BLaER1 treated with 17β-estradiol and CSF1 and Interleukin-3, amounts not matched to agents 10 nM and 100 nM (cell line): ENCODE results near the gene CUBN.
A peak's percentile ranks its signal among the peaks of the same experiment; 100 is the strongest.

Experiments
- H3K27ac ChIP-seq, 11 experiments: shearing (Covaris generic); formaldehyde crosslinking; 2 replicates each; pipeline ENCODE4 v1.8.1; 2022
- H3K27me3 ChIP-seq, 11 experiments: shearing (Covaris generic); formaldehyde crosslinking; 2 replicates each; pipeline ENCODE4 v1.8.1; 2022
- H3K36me3 ChIP-seq, 11 experiments: shearing (Covaris generic); formaldehyde crosslinking; 2 replicates each; pipeline ENCODE4 v1.8.1; 2022
- H3K4me1 ChIP-seq, 10 experiments: shearing (Covaris generic); formaldehyde crosslinking; 2 replicates each; pipeline ENCODE4 v1.8.1; 2022
- H3K4me2 ChIP-seq, 11 experiments: shearing (Covaris generic); formaldehyde crosslinking; 2 replicates each; pipeline ENCODE4 v1.8.1; 2022
- H3K4me3 ChIP-seq, 10 experiments: shearing (Covaris generic); formaldehyde crosslinking; 2 replicates each; pipeline ENCODE4 v1.8.1; 2022
- H3K9ac ChIP-seq, 11 experiments: shearing (Covaris generic); formaldehyde crosslinking; 2 replicates each; pipeline ENCODE4 v1.8.1; 2022
- H3K9me3 ChIP-seq, 11 experiments: shearing (Covaris generic); formaldehyde crosslinking; replicated peaks in 1 of 11; 2 replicates each; pipeline ENCODE4 v1.8.1; 2022
- H4K20me1 ChIP-seq, 11 experiments: shearing (Covaris generic); formaldehyde crosslinking; 2 replicates each; pipeline ENCODE4 v1.8.1; 2022
- Cebpa-rat ChIP-seq, 11 experiments: shearing (Covaris generic); IDR thresholded peaks; 2 replicates each; pipeline ENCODE4 v1.8.1; 2022

Gene CUBN

DNA sequence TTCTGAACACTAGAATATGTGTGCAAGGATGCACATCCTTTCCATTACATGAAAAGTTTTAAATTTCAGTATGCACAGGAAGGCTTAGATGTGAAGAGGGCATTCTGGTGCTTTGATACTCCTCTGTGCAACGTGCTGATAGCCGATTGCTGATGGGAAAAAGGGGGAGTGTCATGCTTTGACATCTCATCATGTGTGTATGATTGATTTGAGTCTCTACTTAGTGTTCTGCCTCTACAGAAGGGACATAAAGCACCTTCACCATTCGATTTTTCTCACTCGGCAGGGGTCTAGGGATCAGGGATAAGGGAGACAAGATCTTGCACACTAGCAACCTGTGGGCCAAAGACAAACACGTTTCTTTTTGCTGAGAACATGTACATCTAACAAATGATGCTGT, 197.7 kb downstream of the CUBN start:
- Histone ChIP-seq H3K9me3 (no peaks in the 10 kb centered on the region; a peak in 1 of 22 replicates), H3K27ac (no peak overlapping the region), H3K4me2 (no peak overlapping the region), H3K27me3 (no peaks in the 10 kb centered on the region), H4K20me1 (no peaks in the 10 kb centered on the region), H3K36me3 (no peaks in the 10 kb centered on the region), H3K4me1 (peaks cover 0 to 5% (median 0%) of the 10 kb centered on the region in 10 experiments; a peak in 4 of 20 replicates), H3K9ac (no peak overlapping the region), H3K4me3 (no peak overlapping the region)
- no peak for TF ChIP-seq Cebpa-rat (IDR thresholded peaks at IDR 0.05)

DNA sequence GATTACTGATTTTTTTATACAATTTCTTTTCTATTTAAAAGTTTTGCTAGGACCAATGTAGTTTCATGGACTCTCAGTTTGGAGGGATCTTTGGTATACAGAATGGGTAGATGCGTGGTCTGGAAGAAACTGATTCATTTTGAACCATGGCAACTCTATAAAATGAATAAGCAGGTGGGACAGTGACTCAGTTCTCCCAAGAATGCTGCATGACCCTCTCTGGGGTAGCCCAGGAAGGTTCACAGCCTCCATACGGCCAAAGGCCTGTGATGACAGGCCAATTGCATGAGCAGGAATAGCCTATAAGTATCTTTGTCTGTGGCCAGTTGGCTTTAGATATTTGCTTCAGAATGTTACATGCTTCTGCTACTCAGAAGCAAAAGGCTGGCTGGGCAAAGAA, 199.1 kb downstream of the CUBN start:
- Histone ChIP-seq H4K20me1 (no peaks in the 10 kb centered on the region), H3K36me3 (no peaks in the 10 kb centered on the region), H3K4me3 (no peak overlapping the region), H3K9ac (no peak overlapping the region), H3K27ac (no peak overlapping the region), H3K9me3 (no peaks in the 10 kb centered on the region; a peak in 1 of 22 replicates), H3K27me3 (no peaks in the 10 kb centered on the region), H3K4me2 (no peak overlapping the region), H3K4me1 (peaks cover 0 to 5% (median 0%) of the 10 kb centered on the region in 10 experiments; a peak in 4 of 20 replicates)
- no peak for TF ChIP-seq Cebpa-rat (IDR thresholded peaks at IDR 0.05)

DNA sequence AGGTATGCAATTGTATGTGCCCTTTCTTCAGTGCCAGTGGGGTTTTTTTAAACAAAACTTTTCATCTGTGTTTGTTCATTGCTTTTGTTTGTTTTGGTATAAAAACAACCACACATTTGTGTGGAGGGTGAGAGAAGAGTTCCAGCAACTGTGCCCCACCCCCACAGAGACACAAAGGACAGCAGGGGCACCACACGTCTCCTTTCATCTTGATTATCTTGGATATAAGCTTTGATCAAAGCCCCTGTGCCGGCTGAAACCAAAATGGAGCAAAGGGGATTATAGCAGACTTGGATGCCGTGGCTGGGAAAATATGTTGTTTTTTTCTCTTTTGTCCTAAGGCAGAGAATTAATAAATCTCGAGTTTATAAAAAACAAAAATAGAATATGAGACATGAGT, 200.5 kb downstream of the CUBN start:
- Histone ChIP-seq H3K4me2 (no peak overlapping the region), H3K9ac (no peak overlapping the region), H3K4me3 (no peak overlapping the region), H4K20me1 (no peaks in the 10 kb centered on the region), H3K27ac (no peak overlapping the region), H3K4me1 (peaks cover 0 to 5% (median 0%) of the 10 kb centered on the region in 10 experiments; a peak in 6 of 20 replicates), H3K27me3 (no peaks in the 10 kb centered on the region), H3K9me3 (no peaks in the 10 kb centered on the region), H3K36me3 (no peaks in the 10 kb centered on the region)
- no peak for TF ChIP-seq Cebpa-rat (IDR thresholded peaks at IDR 0.05)

DNA sequence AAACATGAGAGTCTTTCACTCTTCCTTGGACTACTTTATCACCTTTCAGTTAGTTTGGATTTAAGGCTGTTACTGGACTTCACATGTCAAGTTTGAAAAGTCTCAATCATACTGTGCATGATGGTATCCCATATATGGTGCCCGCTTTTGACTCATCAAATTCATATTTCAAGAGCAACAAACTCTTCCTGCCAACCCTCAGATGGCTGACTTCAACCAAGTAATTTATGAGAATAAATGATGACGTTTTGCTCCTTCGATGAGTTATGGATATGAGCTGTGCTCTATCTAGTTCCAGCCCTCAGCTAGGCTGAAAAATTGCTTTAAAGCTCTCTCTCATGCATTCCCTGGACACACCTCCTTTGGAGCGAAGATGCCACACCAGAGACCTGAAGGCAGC, 202.1 kb downstream of the CUBN start:
- TF ChIP-seq Cebpa-rat (IDR thresholded peaks at IDR 0.05) = no peak
- Histone ChIP-seq H3K36me3 (no peaks in the 10 kb centered on the region), H3K27ac (no peak overlapping the region), H3K9ac (no peak overlapping the region), H3K4me2 (no peak overlapping the region), H3K27me3 (no peaks in the 10 kb centered on the region), H3K4me3 (no peak overlapping the region), H4K20me1 (no peaks in the 10 kb centered on the region), H3K9me3 (no peaks in the 10 kb centered on the region), H3K4me1 (no peaks in the 10 kb centered on the region; a peak in 3 of 20 replicates)

DNA sequence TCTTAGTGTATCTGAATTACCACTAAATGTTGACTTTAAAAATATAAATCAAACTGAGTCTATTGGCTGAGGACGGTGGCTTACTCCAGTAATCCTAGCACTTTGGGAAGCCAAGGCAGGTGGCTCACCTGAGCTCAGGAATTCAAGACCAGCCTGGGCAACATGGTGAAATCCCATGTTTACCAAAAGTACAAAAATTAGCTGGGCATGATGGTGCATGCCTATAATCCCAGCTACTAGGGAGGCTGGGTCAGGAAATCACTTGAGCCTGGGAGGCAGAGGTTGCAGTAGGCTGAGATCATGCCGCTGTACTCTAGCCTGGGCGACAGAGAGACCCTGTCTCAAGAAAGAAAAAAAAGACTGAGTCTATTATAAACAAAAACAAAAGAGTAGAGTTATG, 205.9 kb downstream of the CUBN start:
- Histone ChIP-seq H3K4me2 (no peak overlapping the region), H3K27ac (no peak overlapping the region), H3K4me1 (no peaks in the 10 kb centered on the region; a peak in 3 of 20 replicates), H4K20me1 (no peaks in the 10 kb centered on the region), H3K9ac (no peak overlapping the region), H3K27me3 (no peaks in the 10 kb centered on the region), H3K4me3 (no peak overlapping the region), H3K36me3 (no peaks in the 10 kb centered on the region), H3K9me3 (no peaks in the 10 kb centered on the region)
- TF ChIP-seq Cebpa-rat (IDR thresholded peaks at IDR 0.05) = no peak

DNA sequence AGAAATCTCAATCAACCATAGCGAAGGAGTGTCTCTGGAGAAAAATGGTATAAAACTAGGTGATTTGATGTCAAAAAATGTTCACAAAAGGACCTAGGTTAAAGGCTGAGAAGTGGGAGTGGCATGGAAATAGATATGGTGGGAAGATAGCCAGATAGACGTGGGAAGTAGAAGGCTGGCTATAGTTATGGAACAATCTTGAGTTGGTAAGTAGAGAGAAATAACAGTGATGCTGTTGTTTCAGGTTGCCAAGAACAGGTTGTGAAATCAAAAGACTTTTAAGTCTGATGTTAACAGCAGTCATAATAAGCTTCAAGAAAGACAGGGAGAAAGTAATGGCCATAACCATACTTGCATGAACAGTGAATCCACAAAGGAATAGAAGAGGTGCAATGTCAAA, 206.3 kb downstream of the CUBN start:
- Histone ChIP-seq H4K20me1 (no peaks in the 10 kb centered on the region), H3K4me1 (no peaks in the 10 kb centered on the region; a peak in 3 of 20 replicates), H3K27ac (no peak overlapping the region), H3K4me3 (no peak overlapping the region), H3K27me3 (no peaks in the 10 kb centered on the region), H3K9me3 (peaks cover 0 to under 1% (median 0%) of the 10 kb centered on the region in 11 experiments; a peak in 1 of 22 replicates), H3K9ac (no peak overlapping the region), H3K36me3 (no peaks in the 10 kb centered on the region), H3K4me2 (no peak overlapping the region)
- TF ChIP-seq Cebpa-rat (IDR thresholded peaks at IDR 0.05) = no peak

DNA sequence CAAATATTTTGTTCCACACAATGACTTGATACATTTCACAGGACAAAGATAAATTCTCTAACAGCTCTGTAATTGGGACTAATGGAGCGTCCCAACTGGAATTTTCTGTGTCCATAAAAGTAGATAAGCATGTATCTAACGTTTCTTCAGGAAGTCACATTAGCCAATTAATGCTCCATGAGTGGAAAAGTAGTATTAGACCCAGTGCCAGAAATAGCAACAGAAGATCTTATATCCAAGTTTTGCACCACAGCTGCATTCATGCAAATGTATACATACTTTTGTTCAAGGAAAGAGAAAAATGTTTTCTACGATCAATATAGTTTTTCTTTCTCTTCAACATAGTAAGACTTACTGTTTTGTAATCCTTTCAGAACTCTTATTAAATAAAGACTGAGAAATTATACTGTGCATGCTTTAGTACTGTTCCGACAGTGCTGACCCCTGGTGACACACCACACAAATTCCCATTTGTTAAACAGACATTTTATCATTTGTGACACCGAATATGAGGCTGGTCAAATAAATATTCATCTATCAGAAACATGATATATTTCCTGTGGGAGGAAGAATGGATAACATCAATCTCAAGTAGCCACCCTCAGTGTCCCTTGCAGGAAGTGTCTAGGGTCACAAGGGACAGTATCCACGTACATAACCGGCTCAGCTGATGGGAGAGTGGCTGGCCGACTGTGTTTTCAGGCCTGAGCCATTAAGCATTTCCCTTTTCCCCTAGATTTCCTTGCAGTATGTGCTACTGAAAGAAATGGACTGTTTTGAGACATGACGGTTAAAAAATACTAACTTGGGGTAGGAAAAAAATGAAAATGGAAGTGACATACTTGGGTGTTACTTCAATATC, 210.3 kb downstream of the CUBN start:
- Histone ChIP-seq H3K4me2 (no peak overlapping the region), H3K9ac (no peak overlapping the region), H3K36me3 (no peaks in the 10 kb centered on the region), H3K4me1 (peaks cover 0 to 7% (median 0%) of the 10 kb centered on the region in 10 experiments; a peak in 1 of 20 replicates), H3K27ac (no peak overlapping the region), H4K20me1 (no peaks in the 10 kb centered on the region), H3K9me3 (peaks cover 0 to 6% (median 0%) of the 10 kb centered on the region in 11 experiments; a peak in 4 of 22 replicates), H3K4me3 (no peak overlapping the region), H3K27me3 (no peaks in the 10 kb centered on the region)
- TF ChIP-seq Cebpa-rat (IDR thresholded peaks at IDR 0.05) = no peak

DNA sequence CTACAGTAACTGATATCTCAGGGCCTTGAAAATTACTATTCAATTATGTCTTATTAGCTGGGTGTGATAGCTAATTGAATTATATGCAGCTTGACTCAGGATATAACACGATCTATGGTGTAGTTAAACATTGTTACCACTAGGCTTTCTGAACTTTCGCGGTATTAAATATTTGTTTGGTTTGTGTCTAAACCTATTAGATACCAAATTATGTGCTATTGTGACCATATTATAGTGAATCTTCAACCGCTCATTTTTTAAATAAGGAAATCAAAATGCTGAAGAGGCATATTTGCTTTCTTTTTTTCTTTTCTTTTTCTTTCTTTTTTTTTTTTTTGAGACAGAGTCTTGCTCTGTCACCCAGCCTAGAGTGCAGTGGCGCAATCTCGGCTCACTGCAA, 213.1 kb downstream of the CUBN start:
- Histone ChIP-seq H3K4me2 (no peak overlapping the region), H4K20me1 (no peaks in the 10 kb centered on the region), H3K9me3 (peaks cover 0 to 6% (median 0%) of the 10 kb centered on the region in 11 experiments; a peak in 4 of 22 replicates), H3K27ac (no peak overlapping the region), H3K9ac (no peak overlapping the region), H3K4me3 (no peak overlapping the region), H3K4me1 (peaks cover 0 to 7% (median 0%) of the 10 kb centered on the region in 10 experiments; a peak in 3 of 20 replicates), H3K36me3 (no peaks in the 10 kb centered on the region), H3K27me3 (no peaks in the 10 kb centered on the region)
- no peak for TF ChIP-seq Cebpa-rat (IDR thresholded peaks at IDR 0.05)

DNA sequence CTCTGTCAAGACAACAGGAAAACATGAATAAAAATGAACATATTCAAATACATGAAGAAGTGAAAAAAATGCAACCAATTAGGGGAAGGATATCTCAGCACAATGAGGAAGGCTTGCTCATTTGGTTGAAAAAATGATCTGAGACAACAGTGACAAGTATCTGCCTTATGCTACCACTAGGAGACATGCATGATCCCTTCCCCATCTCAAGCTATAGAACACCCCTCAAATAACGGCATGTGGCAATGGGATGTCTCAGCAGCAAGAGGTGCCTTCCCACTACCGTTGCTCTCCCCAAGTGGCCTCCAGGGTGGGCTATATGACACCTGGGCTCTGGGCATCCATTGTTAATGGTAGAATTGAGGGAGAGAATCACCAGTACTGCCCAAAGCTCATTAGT, 214.3 kb downstream of the CUBN start:
- Histone ChIP-seq H3K27ac (no peak overlapping the region), H4K20me1 (no peaks in the 10 kb centered on the region), H3K9ac (no peak overlapping the region), H3K27me3 (no peaks in the 10 kb centered on the region), H3K9me3 (peaks cover 0 to 6% (median 0%) of the 10 kb centered on the region in 11 experiments; a peak in 4 of 22 replicates), H3K4me2 (0 out of 22 replicates have a peak overlapping the region, but pooled peaks of 1 of the 11 experiments have one; percentile 12), H3K4me3 (no peak overlapping the region), H3K36me3 (no peaks in the 10 kb centered on the region), H3K4me1 (peaks cover 2 to 18% (median 11%) of the 10 kb centered on the region in 10 experiments; a peak in 17 of 20 replicates)
- no peak for TF ChIP-seq Cebpa-rat (IDR thresholded peaks at IDR 0.05)
